Measurements from ENCODE around the gene NKIRAS2.

The NKIRAS2 gene

GRCh38 chr17:42019509-42020404 lies at the start of gene NKIRAS2:
Gene NKIRAS2 (plus strand): TSS chr17:42020090. CDS start chr17:42021578, 1,488 bp downstream.
- ATAC-seq: peak; percentile 71 to 75

- no peak for ATAC-seq
These were observed 49.0 kb upstream of the NKIRAS2 start for GRCh38 chr17:41970901-41971331.

- no peak for ATAC-seq
These were observed 48.0 kb upstream of the NKIRAS2 start for GRCh38 chr17:41971721-41972523.

- ATAC-seq: peak in 1 of 2 donors; percentile 31
These were observed 47.1 kb upstream of the NKIRAS2 start for GRCh38 chr17:41972571-41973407.

- no peak for ATAC-seq
These were observed 46.5 kb upstream of the NKIRAS2 start for GRCh38 chr17:41973408-41973811.

GRCh38 chr17:41974031-41974430 lies 45.9 kb upstream of the NKIRAS2 start:
- no peak for ATAC-seq

GRCh38 chr17:41974658-41975057 lies 45.2 kb upstream of the NKIRAS2 start:
- ATAC-seq: no peak

- no peak for ATAC-seq
These were observed 44.5 kb upstream of the NKIRAS2 start for GRCh38 chr17:41975099-41976083.

GRCh38 chr17:41976142-41976768 lies 43.6 kb upstream of the NKIRAS2 start:
- ATAC-seq: no peak

- no peak for ATAC-seq
These were observed 41.9 kb upstream of the NKIRAS2 start for GRCh38 chr17:41977991-41978390.

GRCh38 chr17:41982026-41982760 lies 37.7 kb upstream of the NKIRAS2 start:
- ATAC-seq: no peak

GRCh38 chr17:41984454-41984853 lies 35.4 kb upstream of the NKIRAS2 start:
- no peak for ATAC-seq

- no peak for ATAC-seq
These were observed 34.0 kb upstream of the NKIRAS2 start for GRCh38 chr17:41985919-41986318.

- ATAC-seq: no peak
These were observed 33.3 kb upstream of the NKIRAS2 start for GRCh38 chr17:41986634-41987033.

GRCh38 chr17:41987642-41988041 lies 32.2 kb upstream of the NKIRAS2 start:
- ATAC-seq: peak; percentile 60 to 75

- ATAC-seq: no peak
These were observed 31.5 kb upstream of the NKIRAS2 start for GRCh38 chr17:41988418-41988817.

GRCh38 chr17:41989702-41990419 lies 30.0 kb upstream of the NKIRAS2 start:
- no peak for ATAC-seq

- ATAC-seq: no peak
These were observed 27.3 kb upstream of the NKIRAS2 start for GRCh38 chr17:41992576-41992975.

- ATAC-seq: no peak
These were observed 23.1 kb upstream of the NKIRAS2 start for GRCh38 chr17:41996855-41997164.

- no peak for ATAC-seq
These were observed 21.4 kb upstream of the NKIRAS2 start for GRCh38 chr17:41998497-41998896.

Measured in activated CD4-positive, CD25-positive, alpha-beta regulatory T cell treated with anti-CD3 and anti-CD28 coated beads, Interleukin-2, amount 50 U/mL, for 24 hours (primary cell).